ENCODE results near the gene LEF1.

GRCh38 chr4:108037884-108038283 lies 130.8 kb downstream of the LEF1 start:
- no peak for TF ChIP-seq CTCF (IDR thresholded peaks at IDR 0.05)
- no peak for TF ChIP-seq POLR2AphosphoS5 (IDR thresholded peaks at IDR 0.05)

All from prostate gland (tissue), 2 donors.